NCI-H524 treated with DMSO at 0.1 percent for 48 hours (cell line): Measurements from ENCODE around the gene GNG8.

Source experiments
- DNase-seq: peaks from one replicate; lab custom pipeline; 2025; lab: John Stamatoyannopoulos, UW

The GNG8 gene

DNA sequence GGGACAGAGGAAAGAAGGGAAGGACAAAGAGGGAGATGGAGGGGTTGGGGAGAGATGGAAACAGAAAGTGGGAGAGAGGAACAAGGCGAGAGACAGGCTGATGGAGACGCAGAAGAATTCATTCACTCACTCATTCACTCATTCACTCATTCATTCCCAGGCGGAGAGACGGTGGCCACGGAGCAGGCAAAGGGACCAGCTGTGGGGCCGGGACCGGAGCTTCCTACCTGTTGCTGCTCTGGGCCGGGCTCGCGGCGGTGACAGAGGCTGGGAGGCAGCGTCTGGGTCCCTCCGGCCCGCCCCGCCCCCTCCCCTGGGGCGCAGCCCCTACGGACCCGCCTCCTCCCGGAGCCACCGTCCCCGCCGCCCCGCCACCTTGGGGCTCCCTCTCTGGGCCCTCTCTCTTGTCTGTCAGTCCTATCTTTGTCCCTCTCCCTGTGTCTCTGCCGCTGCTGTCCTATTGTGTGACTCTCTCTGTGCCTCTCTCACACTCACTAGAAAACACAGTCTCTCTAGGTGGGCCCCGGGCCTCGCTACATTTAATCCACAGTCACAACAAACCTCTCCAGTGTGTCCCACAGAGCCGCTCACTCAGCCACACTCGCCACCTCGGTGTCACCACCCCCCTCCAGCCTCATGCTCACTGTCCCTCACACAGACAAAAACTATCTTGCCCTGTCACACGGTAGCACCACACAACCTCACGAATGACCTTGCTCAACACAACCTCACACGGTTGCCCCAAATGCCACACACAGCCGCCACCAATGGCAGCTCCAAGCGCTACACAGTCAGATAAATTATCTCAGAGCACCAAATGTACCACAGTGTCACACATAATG, at the start of gene GNG8:
GNG8 (minus strand) TSS at position 283 of the 842 bp plus-strand sequence. CDS start 1,520 bp downstream, outside the sequence.
- no peak for DNase-seq

DNA sequence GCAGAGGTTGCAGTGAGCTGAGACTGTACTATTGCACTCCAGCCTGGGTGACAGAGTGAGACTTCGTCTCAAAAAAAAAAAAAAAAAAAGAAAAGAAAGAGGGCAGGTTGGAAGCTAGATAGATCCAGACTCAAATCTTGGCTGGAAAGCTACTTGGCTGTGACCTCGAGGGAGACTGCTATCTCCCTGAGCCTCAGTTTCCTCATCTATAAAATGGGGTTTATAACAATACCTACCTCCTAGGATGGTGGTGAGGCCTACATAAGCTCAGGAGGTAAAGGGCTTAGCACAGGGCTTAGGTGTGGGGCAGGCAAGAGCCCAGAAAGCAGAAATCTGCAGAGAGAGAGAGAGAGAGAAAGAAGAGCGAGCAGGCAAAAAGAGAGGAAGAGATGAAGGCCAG, 49.2 kb upstream of the GNG8 start:
- no peak for DNase-seq

DNA sequence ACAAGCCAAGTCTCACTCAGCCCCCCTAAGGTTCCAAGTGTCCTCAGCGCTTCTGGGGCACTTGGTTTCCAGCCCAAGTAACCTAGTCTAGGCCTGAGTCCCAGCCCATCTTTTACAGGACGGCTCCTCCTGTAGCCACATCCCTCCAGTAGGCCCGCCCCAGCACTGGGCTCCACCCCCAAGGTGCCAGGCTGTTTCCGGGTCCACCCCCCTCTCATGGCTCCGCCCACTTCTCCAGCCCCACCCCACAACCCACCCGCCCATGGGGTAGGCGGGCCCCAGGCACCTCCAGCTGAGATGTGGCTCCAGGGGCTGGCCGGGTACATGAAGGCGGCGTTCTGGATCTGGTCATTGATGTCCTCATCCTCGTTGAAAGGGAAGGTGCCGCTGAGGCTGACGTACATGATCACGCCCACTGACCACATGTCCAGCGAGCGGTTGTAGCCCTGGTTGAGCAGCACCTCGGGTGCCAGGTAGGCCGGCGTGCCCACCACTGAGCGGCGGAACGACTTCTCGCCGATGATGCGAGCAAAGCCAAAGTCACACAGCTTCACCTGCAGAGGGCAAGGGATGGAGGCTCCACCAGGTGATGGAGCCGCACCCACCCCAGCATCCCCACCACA, 42.2 kb upstream of the GNG8 start:
- no peak for DNase-seq

DNA sequence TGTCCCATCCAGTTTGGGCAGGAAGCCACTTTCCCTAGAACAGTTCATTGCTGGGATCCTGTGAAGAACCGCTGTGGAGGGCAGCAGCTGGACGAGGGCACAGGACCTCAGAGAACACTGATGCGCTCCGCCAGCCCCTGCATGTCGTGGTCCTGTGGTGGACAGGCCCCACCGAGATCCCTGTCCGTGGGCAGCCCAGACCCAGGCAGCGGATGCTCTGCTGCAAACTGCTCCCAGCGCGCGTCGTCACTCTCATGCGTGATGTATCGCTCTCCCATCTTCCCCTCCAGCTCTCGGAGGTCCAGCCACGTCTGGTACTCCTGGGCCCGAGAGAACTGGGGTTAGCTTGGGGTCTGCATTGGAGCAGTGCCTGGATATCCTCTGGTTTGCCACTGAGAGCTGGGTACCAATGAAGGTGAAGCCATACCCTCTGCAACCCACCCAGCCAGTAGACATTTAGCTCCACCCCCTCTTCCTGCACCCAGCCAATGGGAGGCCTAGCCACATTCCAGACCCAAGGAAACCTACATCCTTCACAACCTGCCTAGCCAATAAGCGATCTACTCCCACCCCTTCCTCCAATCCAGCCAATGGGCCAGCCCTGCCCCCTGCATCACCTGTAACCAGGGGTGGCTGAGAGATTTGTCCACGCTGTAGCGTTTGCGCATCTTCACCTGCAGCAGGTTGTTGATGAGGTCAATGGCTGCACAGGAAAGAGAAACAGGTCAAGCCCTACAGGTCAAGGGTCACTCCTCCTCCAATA, 38.6 kb upstream of the GNG8 start:
- no peak for DNase-seq

DNA sequence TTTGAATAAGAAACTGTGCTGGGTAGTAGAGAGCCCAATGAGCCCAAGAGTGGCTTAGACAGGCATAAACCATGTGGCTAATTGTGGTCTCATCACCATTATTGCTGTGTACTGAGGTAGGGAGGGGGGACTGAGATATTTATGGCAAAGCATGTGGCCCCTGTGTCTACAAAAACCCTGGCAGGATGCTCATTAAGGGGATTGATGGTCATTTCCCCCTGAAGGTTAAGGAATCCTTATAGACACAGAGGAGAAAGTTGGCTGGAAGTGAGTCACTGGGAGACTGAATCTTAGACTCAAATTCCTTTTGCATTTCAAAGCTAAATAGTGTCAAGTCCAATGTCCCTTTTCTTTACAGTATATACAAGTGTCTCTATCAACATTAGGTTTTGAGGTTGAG, 34.8 kb upstream of the GNG8 start:
- no peak for DNase-seq

DNA sequence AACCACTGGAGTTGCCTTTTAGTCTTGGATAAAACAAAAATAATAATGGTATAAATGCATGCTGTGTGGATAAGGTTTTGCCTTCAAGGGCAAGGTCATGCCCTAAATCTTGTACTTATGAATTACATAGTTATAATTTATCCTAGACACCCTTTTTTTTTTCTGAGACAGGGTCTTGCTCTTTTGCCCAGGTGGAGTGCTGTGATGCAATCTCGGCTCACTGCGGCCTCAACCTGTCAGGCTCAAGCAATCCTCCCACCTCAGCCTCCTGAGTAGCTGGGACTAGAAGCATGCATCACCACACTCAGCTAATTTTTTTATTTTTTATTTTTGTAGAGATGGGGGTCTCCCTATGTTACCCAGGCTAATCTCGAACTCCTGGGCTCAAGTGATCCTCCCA, 32.7 kb upstream of the GNG8 start:
- no peak for DNase-seq

DNA sequence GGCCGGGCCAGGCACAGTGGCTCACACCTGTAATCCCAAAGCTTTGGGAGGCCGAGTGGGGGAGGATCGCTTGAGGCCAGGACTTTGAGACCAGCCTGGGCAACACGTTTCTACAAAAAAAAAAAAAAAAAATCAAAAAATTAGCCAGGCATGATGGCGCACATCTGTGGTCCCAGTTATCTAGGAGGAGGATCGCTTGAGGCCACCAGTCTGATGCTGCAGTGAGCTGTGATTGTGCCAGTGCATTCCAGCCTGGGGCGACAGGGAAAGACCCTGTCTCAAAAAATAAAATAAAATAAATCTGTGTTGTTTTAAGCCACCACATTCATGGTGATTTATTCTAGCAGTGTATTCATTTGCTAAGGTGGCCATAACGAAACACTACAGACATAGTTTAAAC, 29.1 kb upstream of the GNG8 start:
- no peak for DNase-seq

DNA sequence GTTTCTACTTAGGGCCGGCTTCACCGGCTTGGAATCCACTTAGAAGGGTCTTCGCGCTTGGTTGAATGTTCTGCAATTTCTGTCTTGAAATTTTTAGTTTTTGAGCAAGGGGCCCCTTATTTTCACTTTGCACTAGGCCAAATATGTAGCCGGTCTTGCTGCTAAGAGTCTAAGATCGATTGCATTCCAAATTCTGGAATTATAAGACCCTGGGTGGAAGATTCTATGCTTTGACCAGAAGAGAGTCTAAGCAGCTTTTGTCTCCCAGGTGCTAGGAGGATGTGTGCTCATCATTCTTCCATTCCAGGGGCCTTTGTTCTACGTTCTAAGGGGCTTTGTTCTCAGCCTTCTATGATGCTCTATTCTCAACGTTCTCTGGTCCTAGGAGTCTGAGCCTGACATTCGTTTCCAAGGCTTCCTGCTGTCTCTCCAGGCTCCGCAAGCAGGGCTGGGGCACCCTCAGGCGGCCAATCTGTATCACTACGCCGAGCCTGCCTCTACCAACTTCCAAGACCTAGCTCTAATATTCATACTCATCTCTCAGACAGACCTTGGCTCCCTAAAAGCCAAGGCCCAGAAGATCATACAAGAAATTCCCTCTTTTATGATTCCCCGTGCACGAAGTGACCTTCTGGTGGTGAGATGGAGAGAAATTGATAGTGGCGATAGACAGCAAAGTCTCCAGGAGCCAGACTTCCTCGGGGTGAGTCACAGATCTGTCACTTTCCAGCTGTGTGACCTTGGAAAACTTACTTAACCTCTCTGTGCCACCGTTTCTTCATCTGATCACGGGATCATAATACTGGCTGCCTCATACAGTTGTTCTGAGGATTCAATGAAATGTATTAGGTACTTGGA, 26.0 kb upstream of the GNG8 start:
- peak; percentile 38 for DNase-seq

DNA sequence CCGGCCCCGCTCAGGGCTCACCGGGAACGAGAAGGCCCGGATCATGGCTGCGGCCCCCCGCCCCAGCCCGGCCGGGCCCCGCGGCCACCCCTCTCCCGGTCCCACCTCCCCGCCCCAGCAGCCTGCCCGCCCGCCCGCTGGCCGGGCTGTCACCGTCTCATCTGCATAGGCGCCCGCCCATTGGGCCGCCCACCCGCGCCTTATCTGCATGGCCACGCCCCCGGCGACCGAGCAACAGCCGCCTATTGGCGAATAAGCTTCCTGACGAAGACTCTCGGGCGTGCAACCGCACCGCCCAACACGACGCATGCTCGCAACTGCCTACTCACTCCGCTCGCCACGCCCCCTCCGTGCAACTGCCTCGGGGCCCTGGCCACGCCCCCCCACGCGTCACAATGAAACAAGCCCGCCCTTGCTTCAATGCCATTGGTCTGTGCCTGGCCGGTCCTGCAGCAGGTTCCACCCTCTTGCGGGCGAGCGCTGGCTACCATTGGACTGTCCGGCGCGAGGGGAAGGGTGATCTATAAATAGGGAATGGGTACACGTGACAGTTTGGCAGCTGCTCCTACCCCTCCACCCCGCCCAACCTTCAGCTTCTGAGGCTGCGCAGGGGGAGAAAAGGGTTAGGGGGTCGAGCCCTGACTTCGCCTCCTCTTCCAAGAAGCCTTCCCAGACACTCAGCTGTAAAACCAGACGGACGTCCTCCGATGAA, 25.2 kb upstream of the GNG8 start, which contains the start of gene DACT3:
DACT3 (minus strand) TSS at position 163 of the 712 bp plus-strand sequence; CDS start at position 45, 118 bp downstream.
- DNase-seq: peak; percentile 97

DNA sequence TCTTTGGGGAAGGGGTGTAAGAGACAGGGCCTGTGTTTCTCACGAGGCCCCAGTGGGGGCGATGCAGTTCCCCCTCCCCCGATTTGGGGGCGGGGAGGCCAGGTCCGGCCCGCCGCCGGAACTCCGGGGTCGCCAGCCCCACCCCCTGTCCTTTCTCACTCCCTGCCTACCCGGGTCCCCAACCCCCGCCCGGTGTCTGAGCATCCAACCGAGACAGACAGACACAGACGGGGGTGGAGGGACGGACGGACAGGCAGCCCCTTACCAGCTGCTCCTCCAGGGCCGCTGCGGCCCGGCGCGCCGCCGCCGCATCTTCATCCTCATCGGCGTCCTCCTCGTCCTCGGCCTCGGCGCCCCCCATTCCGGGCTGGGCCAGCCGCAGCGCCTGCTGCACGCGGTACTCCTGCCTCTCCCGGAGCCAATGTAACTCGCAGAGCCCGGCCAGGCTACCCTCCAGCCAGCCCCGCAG, 24.6 kb upstream of the GNG8 start:
- DNase-seq: no peak

DNA sequence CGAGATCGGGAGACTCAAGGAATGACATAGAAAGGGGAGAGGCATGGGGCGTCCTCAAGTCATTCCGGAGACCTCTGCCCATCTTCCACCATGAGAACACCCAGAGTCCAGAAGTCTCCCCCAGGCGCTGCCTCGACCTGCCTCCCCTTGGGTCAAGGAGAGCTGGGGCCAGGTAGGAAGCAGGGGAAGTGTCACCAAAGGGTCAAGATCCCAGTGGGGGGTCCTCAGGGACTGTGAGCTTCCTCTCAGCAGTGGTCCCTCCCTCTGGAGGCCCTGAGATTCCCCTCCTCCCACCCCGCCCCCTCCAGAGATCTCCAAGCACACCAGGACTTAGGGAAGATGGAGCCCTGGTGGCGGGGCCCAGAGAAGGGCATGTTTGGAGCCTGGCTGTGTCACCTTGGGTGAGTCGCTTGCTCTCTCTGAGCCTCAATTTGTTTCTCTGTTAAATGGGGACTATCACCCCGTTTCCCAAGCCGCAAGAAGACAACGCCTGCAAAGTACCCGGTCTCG, 24.1 kb upstream of the GNG8 start:
- DNase-seq: no peak

DNA sequence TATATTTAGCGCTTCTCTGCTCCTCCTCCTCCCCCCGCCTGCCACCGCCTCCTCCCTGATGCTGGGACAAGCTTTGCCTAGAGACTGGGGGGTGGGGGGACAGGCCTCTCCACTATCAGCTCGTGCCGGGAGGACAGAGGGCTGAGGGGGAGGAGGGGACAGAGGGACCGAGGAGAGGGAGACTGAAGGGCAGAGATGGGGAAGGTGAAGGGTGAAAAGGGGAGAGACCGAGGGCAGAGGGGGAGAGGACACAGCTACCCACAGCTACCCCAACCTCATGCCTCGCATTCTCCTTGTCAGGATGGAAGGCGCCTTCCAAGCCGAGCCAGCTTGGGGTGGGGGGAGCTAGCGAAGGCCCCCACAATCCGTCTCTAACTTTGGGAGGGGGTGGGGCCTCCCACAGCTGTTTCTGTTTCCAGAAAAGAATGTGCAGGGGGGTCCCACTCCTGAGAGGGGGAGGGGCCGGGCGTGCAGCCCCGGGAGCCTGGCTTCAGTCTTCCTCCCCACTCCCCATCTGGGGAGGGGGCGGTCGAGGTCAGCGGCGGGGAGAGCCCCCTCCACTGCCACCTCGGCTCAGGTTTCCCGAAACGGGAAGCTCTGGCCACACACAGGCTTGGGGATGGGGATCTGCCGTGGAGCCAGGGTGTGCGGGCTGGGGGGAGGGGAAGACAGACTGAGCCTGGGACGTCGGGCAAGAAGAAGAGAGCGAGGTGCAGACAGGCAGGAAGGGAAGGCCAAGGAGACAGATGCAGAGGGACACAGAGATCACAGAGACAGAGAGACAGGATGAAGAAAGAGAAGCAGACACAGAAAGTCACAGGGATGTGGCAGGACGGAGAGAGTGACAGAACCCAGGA, 23.4 kb upstream of the GNG8 start:
- no peak for DNase-seq

DNA sequence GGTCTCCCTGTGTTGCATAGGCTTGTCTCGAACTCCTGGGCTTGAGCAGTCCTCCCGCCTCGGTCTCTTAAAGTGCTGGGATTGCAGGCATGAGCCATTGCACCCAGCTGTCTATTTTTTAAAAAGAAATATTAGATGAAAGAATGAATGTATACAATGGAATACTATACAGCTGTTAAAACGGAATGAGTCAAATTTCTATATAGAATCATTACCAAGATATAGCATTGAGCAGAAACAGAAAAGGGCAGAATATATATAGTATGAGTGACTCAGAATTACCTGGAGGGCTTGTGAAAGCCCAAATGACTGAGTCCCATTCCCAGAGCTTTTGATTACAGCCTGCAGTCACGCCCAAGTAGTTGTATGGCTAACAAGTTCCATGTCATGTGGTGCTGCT, 20.5 kb upstream of the GNG8 start:
- DNase-seq: no peak

DNA sequence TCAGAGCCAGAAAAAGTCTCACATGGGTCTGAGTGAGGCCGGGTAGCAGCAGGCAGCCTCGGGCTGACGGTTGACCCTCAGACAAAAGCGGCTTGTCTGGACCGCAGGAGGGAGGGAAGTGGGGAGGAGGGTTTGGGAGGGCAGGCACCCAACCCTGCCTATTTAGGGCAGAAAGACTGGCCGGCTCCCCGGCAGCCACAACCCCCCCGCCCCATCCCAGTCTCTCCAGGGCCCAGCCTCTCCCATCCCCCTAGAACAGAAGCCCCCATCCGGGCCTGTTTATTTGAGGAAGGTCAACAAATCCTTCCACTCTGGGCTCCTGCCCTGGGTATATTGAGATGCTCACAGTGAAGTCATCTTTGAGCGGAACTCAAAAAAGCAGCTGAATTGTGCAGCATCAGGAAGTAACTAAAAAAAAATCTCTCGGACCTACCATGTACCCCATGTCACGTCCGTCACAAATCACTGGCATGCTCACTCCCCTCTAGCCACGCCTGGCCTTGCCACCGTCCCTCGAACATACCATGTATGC, 18.7 kb upstream of the GNG8 start:
- no peak for DNase-seq

DNA sequence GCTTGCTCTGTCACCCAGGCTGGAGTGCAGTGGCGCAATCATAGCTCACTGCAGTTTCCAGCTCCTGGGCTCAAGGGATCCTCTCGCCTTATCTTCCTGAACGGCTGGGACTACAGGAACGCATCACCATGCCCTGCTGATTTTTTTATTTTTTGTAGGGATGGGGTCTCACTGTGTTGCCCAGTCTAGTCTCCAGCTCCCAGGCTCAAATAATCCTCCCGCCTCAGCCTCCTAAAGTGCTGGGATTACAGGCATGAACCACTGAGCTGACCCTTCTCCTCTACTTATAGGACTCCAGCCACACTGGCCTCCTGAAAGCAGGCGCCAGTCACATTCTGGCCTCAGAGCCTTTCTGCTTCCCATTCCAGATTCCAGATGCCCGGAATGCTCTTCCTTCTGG, 14.4 kb upstream of the GNG8 start:
- DNase-seq: no peak

DNA sequence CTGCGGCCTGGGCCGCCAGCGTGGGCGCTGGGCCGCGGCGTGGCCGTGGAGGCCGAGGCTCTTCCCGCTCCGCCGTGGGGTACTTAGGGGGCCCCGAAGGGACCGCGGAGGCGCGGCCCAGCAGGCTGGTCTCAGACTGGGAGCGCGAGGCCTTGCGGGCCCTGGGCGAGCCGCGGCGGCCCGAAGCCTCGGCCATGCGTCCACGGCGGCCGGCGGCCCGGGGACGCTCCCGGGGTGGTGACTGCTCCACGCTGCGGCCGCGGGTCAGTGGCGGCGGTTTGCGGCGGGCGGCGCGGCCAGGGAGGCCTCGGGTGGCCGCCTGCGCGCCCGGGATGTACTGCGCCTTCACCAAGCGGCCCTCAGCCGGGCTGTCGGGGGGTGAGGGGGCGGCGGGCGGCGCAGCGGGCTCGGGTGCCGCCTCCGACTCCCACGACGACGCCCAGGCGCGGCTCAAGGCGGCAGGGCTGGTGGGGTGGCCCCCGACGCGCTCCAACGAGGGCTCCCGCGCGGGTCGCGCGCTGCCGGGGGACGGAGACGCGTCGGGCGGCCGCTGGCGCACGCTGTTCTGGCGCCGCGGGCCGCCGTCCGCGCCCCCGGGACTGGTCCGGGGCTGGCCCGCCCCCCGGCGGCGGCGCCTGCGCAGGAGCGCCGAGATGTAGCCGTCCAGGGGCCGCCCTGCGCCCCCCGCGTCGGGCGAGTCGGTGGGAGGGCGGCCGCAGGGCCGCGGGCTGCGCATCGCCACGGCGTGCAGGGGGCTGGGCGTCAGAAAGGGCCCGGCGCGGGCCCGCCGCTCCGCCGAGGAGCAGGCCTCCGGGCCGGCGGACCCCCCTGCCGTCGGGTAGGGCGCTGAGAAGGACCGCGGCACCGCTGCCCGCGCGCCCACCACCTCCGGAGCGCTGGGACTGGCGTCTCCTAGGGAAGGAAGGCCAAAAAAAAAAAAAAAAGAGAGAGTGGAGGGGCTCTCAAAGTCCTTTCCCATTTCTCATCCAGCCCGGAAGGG, 13.3 kb upstream of the GNG8 start:
- no peak for DNase-seq

DNA sequence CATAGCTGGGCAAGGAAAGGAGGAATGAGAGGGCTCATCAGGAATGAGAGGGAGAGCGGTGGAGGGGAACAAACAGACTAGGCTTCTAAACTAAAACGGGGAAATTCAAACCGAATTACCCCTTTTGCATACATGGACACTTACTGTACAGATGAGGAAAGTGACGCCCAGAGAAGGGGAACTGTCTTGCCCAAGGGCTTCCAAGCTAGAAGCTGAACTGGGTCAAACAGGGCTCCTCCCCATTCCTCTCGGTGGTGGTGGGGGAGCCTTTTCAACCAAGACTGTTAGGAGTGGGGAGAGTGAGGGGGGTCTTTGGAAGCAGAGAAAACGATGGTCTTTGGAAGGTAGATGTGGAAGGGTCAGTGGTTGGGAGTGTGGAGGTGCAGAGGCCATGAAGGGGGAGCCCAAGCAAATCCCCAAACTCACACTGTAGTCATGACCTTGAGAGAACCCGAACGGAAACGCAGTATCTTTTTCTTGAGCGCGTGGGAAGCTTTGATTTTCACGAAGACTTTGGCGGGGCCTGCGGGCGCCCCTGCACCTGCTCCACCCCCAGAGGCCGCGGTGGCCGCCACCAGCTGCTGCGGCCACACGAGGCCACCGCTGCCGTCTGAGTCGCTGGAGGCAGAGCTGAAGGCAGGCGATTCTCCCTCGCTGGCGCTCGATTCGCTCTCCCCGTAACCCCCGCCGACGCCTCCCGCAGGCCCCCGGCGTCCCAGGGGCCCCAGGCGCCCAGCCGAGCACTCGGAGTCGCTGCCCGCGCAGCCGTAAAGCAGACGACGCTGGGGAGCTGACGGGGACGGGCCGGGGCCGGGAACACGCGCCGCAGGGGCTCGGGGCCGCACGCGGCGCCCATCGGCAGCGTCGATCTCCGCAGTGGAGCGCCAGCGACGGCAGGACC, 12.3 kb upstream of the GNG8 start:
- no peak for DNase-seq
